Spleen (tissue), 11 donors: ENCODE measurements around the gene TMEM107. TPM values are rescaled to one million over a fixed set of nuclear protein-coding genes. Genes with fewer than 3 reads are reported as not detected.
A peak's percentile ranks its signal among the peaks of the same experiment; 100 is the strongest.
"Not testable (repeated sequence)": the region's sequence is repeated elsewhere in the genome, so short reads cannot be mapped to it uniquely, and the experiment has no call there.

Experiments
- DNase-seq: peaks from one replicate; pipeline ENCODE4 v3.0.0-alpha.2; 2020
- H3K27ac ChIP-seq, 8 donors: fragments of 200-600 bp; sonication (generic) in 7 of 8; 1 replicate in 4 of 8; 2 replicates in 4 of 8; pipeline versions ENCODE4 v1.5.0 to v1.8.0; 2016 to 2021; ENCODE audit warnings: inconsistent platforms in 4 of 8, mild to moderate bottlenecking in 4 of 8, moderate library complexity in 1 of 8
- H3K27me3 ChIP-seq, 7 donors: fragments of 200-600 bp; sonication (generic) in 6 of 7; replicated peaks in 1 of 7; 1 replicate in 4 of 7; 2 replicates in 3 of 7; pipeline versions ENCODE4 v1.5.0 to v1.8.0; 2016 to 2021; ENCODE audit warnings: inconsistent platforms in 3 of 7, mild to moderate bottlenecking in 1 of 7
- H3K36me3 ChIP-seq, 6 donors: fragments of 200-600 bp; sonication (generic) in 5 of 6; 1 replicate in 4 of 6; 2 replicates in 2 of 6; pipeline versions ENCODE4 v1.5.0 to v1.8.0; 2016 to 2021; ENCODE audit warnings: inconsistent platforms in 2 of 6
- H3K4me1 ChIP-seq, 6 donors: fragments of 200-600 bp; sonication (generic) in 5 of 6; 1 replicate in 3 of 6; 2 replicates in 3 of 6; pipeline versions ENCODE4 v1.5.0 to v1.8.0; 2016 to 2021; ENCODE audit warnings: inconsistent platforms in 3 of 6
- H3K4me3 ChIP-seq, 8 donors: fragments of 200-600 bp; sonication (generic) in 7 of 8; 1 replicate in 4 of 8; 2 replicates in 4 of 8; pipeline versions ENCODE4 v1.5.0 to v1.8.0; 2016 to 2021; ENCODE audit warnings: inconsistent platforms in 4 of 8, mild to moderate bottlenecking in 4 of 8, moderate library complexity in 2 of 8
- H3K9me3 ChIP-seq, 8 donors: fragments of 200-600 bp; sonication (generic) in 7 of 8; 1 replicate in 4 of 8; 2 replicates in 4 of 8; pipeline versions ENCODE4 v1.5.0 to v1.8.0; 2016 to 2021; ENCODE audit warnings: inconsistent platforms in 4 of 8
- CTCF ChIP-seq, 11 experiments: fragments of 200-600 bp in 7 of 11; fragments of 450-650 bp in 4 of 11; sonication (generic) in 4 of 11; IDR thresholded peaks in 8 of 11; conservative IDR thresholded peaks in 3 of 11; 1 replicate in 7 of 11; 2 replicates in 4 of 11; pipeline versions ENCODE4 v1.4.0 to v1.8.0; 2016 to 2021; ENCODE audit warnings: antibody characterized with exemption in 11 of 11, inconsistent platforms in 4 of 11, mild to moderate bottlenecking in 1 of 11
- POLR2A ChIP-seq, 3 donors: fragments of 450-650 bp; IDR thresholded peaks; one replicate each; pipeline ENCODE4 v1.5.1; 2017; ENCODE audit warnings: antibody characterized with exemption in 3 of 3, mild to moderate bottlenecking in 1 of 3
- POLR2AphosphoS5 ChIP-seq, 3 donors: sonication (generic); formaldehyde crosslinking; IDR thresholded peaks; one replicate each; pipeline ENCODE4 v1.5.1; 2017; ENCODE audit warnings: antibody characterized with exemption in 3 of 3
- WGBS, 5 donors: extraction: QIAGEN DNeasy Blood & Tissue Kit in 3 of 5; methylation state at CpG; one replicate each; pipeline versions ENCODE4 v1.1.5 to v1.1.7; 2013 to 2018; 5-methylcytosine and 5-hydroxymethylcytosine counted together
- intact Hi-C: fragments of 100-400 bp; cut with DNase I; formaldehyde crosslinking; loops from one replicate; pipeline ENCODE4 v1.15.0; 2023; ENCODE audit warnings: low total_unique reads
- polyA plus RNA-seq, 3 donors: library from polyadenylated mRNA; stranded (reverse); fragments of 200-250 nt; gene quantifications; one replicate each; pipeline ENCODE4 v1.2.1, GENCODE V29; 2013
- total RNA-seq, 7 donors: library from RNA; depleted of rRNA in 3 of 7; stranded (reverse); fragments of >200 nt in 3 of 7; fragmentation: NEBNext Ultra II Directional in 4 of 7; extraction: Animal tissue kit (Norgen Biotek cat#: 25700) in 4 of 7; gene quantifications; one replicate each; pipeline versions ENCODE4 v1.1.0 to v1.2.1, GENCODE V29; 2016 to 2021
- donor health status: healthy with polysubstance abuse.
- donor health status: DM: no; HTN: no; CAD: no; lungs with moderate emphysema.
- donor health status: DM: no; HTN: no; CAD: no.
- donor health status: Bipolar disorder and iron deficiency.
- donor health status: healthy.
- donor health status: DM: no; HTN: no; CAD: no.
- donor health status: DM: yes; HTN: yes; CAD: no.

TMEM107 gene
- total and polyA plus RNA-seq, 10 donors, result 8.1 to 42.2 (median 16.6) TPM

DNA sequence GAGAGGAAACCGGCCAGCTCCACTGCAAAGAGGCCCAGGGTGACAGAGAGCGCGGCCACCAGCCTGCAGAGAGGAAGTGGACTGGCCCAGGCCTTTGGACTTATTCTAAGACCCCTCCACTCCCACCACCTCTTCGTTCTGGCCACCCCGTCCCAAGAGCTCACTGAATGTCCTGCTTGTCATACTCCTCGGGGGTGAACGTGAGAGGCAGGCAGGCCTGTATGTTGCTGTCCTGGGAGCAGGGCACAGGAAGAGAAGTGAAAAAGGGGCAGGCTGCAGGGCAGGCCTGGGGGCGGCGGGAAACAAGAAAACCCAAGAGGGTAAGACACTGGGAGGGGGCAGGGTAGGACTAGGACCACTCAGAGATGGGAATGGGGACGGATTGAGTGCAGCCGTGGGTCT lies 384 bp downstream of the TMEM107 start:
- H3K4me1 ChIP-seq, result peaks cover 23 to 55% (median 46%) of the 10 kb centered on the region in 6 donors
- DNase-seq, result peak; percentile 81
- H3K4me3 ChIP-seq, result peak overlapping the region; percentile 40 to 83 (median 56)
- TF ChIP-seq POLR2A (IDR thresholded peaks at IDR 0.05) (no peak), POLR2AphosphoS5 (IDR thresholded peaks at IDR 0.05) (no peak), CTCF (IDR thresholded peaks at IDR 0.05 in 8 of 11, conservative IDR thresholded peaks at IDR 0.05 in 3 of 11) (no peak)
- H3K27ac ChIP-seq, result peak overlapping the region; percentile 74 to 95 (median 86)
- H3K27me3 ChIP-seq, result no peaks in the 10 kb centered on the region
- 3 to 14% (median 4%) methylated on average over 11 of the region's 11 CpGs for WGBS, 5 donors
- intact Hi-C loops, result no loop called here
- H3K9me3 ChIP-seq, result no peaks in the 10 kb centered on the region
- H3K36me3 ChIP-seq, result no peaks in the 10 kb centered on the region

DNA sequence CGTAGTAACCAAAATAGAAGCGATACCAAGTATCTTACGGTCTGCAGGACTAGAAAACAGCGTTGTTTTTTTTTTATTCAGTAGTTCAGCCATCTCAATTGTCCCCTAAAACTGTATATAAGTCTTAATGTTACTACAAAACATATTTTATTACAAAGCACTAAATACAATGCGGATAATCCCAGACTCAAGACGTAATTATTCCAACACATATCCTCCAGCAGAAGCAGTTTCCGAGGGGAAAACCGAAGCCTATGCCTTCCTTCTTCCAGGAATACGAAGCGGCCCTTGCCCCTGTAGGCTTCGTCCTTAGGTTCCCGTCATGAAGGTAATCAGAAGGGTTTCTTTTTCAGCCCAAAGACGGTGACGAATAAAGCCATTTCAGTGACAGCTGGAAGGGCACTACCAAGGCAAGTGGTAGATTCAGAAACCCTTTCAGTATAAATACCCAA lies 2.3 kb downstream of the TMEM107 start:
- WGBS, 5 donors, result 13 to 25% (median 14%) methylated on average over 14 of the region's 14 CpGs
- H3K27me3 ChIP-seq, result no peaks in the 10 kb centered on the region
- TF ChIP-seq CTCF (IDR thresholded peaks at IDR 0.05 in 8 of 11, conservative IDR thresholded peaks at IDR 0.05 in 3 of 11) (no peak), POLR2AphosphoS5 (IDR thresholded peaks at IDR 0.05) (no peak), POLR2A (IDR thresholded peaks at IDR 0.05) (no peak)
- peak overlapping the region in 7 of 8 donors; percentile 2 to 61 (median 30) for H3K4me3 ChIP-seq
- peak overlapping the region; percentile 90 to 98 (median 96) for H3K27ac ChIP-seq
- peaks cover 23 to 55% (median 46%) of the 10 kb centered on the region in 6 donors for H3K4me1 ChIP-seq
- no peaks in the 10 kb centered on the region for H3K9me3 ChIP-seq
- DNase-seq, result no peak
- H3K36me3 ChIP-seq, result no peaks in the 10 kb centered on the region
- intact Hi-C loops, result no loop called here

DNA sequence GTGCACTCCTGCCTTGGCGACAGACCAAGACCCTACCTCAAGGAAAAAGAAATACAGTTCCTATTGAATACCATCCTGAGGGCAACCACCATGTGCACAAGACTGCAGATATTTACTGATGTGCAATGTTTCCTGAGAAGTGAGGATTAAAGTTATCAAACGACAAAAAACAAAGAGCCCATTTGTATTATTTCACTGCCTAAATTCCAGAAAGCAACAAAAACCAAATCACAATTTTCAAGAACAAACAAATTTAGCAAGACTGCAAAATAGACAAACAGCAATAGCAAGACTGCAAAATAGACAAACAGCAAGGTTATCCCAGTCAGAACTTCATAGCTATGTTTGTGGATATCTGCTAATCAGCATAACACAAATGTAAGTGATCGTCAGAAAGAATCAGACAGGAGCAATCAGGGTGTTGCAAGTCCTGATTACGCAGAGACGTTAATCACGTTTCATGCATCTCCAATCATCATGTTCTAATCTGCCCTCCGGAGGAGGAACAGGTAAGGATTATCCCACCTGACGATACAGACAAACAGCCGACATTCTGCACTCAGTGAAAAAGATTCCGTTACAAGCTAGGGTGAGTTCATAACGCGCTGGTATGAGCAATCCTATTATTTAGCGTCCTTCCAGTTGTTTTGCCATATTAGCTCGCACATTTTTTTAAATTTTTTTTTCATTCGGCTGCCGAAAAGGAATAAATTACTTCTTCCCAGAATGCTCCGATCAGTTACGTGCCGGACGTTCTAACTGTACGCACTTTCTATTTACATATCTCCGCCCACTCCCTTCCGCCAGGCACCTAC lies 2.9 kb downstream of the TMEM107 start:
- peak; percentile 84 for DNase-seq
- Histone ChIP-seq H3K4me1 (peaks cover 23 to 55% (median 46%) of the 10 kb centered on the region in 6 donors), H3K36me3 (no peaks in the 10 kb centered on the region), H3K27ac (peak overlapping the region; percentile 90 to 98 (median 96)), H3K9me3 (no peaks in the 10 kb centered on the region), H3K4me3 (peak overlapping the region in 7 of 8 donors; percentile 2 to 61 (median 30)), H3K27me3 (no peaks in the 10 kb centered on the region)
- TF ChIP-seq POLR2AphosphoS5 (IDR thresholded peaks at IDR 0.05) (peak; percentile 44 to 100 (median 56)), CTCF (IDR thresholded peaks at IDR 0.05 in 8 of 11, conservative IDR thresholded peaks at IDR 0.05 in 3 of 11) (peak in 1 of 11 experiments; percentile 6), POLR2A (IDR thresholded peaks at IDR 0.05) (peak; percentile 95 to 100 (median 100))
- WGBS, 5 donors, result 0 to 1% (median 1%) methylated on average over 23 of the region's 23 CpGs
- intact Hi-C loops, result no loop called here

- WGBS, 5 donors, result 92 to 95% (median 93%) methylated on average over 19 of the region's 19 CpGs
- H3K4me3 ChIP-seq, intact Hi-C loops, H3K9me3 ChIP-seq, H3K27me3 ChIP-seq, H3K27ac ChIP-seq, DNase-seq, H3K36me3 ChIP-seq: not testable (repeated sequence)
- H3K4me1 ChIP-seq, result peaks cover 12 to 38% (median 29%) of the 10 kb centered on the region in 6 donors
Observed at GRCh38 chr17:8170186-8170585, 6.0 kb downstream of the TMEM107 start.
